ENCODE measurements around the gene NFU1. TPM values are rescaled to one million over a fixed set of nuclear protein-coding genes. Genes with fewer than 3 reads are reported as not detected.

NFU1 gene
- total and polyA plus RNA-seq, 2 of the 8 experiments (the other 6 are each of a cell fraction or from before 2014, with no cell fraction given), result 18.4 to 45.5 TPM

DNA sequence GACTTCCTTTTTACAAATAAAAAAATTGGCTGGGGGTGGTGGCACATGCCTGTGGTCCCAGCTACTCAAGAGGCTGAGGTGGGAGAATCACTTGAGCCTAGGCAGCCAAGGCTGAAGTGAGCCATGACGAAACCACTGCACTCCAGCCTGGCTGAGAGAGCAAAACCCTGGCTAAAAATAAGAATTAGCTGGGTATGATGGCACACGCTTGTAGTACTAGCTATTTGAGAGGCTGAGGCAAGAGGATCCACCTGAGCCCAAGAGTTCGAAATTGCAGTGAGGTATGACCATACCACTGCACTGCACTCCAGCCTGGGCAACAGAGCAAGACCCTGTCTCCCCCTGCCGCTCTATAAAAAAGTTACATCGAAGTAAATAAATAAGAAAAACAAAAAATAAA is 83.9 kb downstream of the NFU1 start (continued):
- TF ChIP-seq EGR1 (IDR thresholded peaks at IDR 0.05; ENCODE audit: borderline replicate concordance, low read depth, low read length) (no peak), SIX5 (IDR thresholded peaks at IDR 0.05; ENCODE audit: low read depth, low read length) (no peak), NRF1 (IDR thresholded peaks at IDR 0.05; ENCODE audit: low read depth, low read length) (no peak), TEAD4 (IDR thresholded peaks at IDR 0.05; ENCODE audit: low read depth, low read length) (no peak), KDM4A (IDR thresholded peaks at IDR 0.05; ENCODE audit: low read depth, low read length, severe bottlenecking) (no peak), EZH2 (IDR thresholded peaks at IDR 0.05; ENCODE audit: low read depth, low read length, severe bottlenecking) (no peak), FOSL1 (IDR thresholded peaks at IDR 0.05; ENCODE audit: insufficient read depth, low read depth, low read length) (no peak)
